Heart right ventricle (tissue), 16 donors: ENCODE data around the gene LRRC23. TPM values are rescaled to one million over a fixed set of nuclear protein-coding genes. Genes with fewer than 3 reads are reported as not detected.

ENCODE experiments used
- ATAC-seq, 8 donors: fragments of 200-7000 bp; cut with Tn5 transposase; one replicate each; pipeline ENCODE4 v1.9.1; 2020; ENCODE audit warnings: mild to moderate bottlenecking in 8 of 8, moderate library complexity in 8 of 8, moderate number of reproducible peaks in 1 of 8
- DNase-seq, 2 donors: peaks; one replicate each; pipeline ENCODE4 v3.0.0-alpha.2; 2020
- H3K27ac ChIP-seq, 10 donors: fragments of 200-600 bp; sonication (generic) in 2 of 10; one replicate each; pipeline versions ENCODE4 v1.5.0 to v1.8.0; 2020 to 2022; ENCODE audit warnings: mild to moderate bottlenecking in 3 of 10
- H3K27me3 ChIP-seq, 7 donors: fragments of 200-600 bp; one replicate each; pipeline ENCODE4 v1.8.0; 2021 to 2022; ENCODE audit warnings: mild to moderate bottlenecking in 2 of 7
- H3K36me3 ChIP-seq, 9 donors: fragments of 200-600 bp; sonication (generic) in 1 of 9; one replicate each; pipeline versions ENCODE4 v1.5.0 to v1.8.0; 2020 to 2022; ENCODE audit warnings: mild to moderate bottlenecking in 2 of 9
- H3K4me1 ChIP-seq, 9 donors: fragments of 200-600 bp; sonication (generic) in 1 of 9; one replicate each; pipeline versions ENCODE4 v1.5.0 to v1.8.0; 2020 to 2022; ENCODE audit warnings: mild to moderate bottlenecking in 4 of 9
- H3K4me3 ChIP-seq, 10 donors: fragments of 200-600 bp; sonication (generic) in 2 of 10; one replicate each; pipeline versions ENCODE4 v1.5.0 to v1.8.0; 2020 to 2022; ENCODE audit warnings: mild to moderate bottlenecking in 7 of 10, moderate library complexity in 2 of 10
- H3K9me3 ChIP-seq, 11 donors: fragments of 200-600 bp in 10 of 11; sonication (generic) in 2 of 11; one replicate each; pipeline versions ENCODE4 v1.5.0 to v1.8.0; 2013 to 2022; ENCODE audit warnings: mild to moderate bottlenecking in 2 of 11, control low read depth in 1 of 11, moderate library complexity in 1 of 11
- CTCF ChIP-seq, 9 donors: fragments of 200-600 bp; sonication (generic) in 2 of 9; IDR thresholded peaks; one replicate each; pipeline versions ENCODE4 v1.5.0 to v1.8.0; 2021 to 2022; ENCODE audit warnings: antibody characterized with exemption in 9 of 9, mild to moderate bottlenecking in 5 of 9, moderate library complexity in 1 of 9
- WGBS, 2 donors: extraction: QIAGEN DNeasy Blood & Tissue Kit; methylation state at CpG; one replicate each; pipeline ENCODE4 v1.1.7; 2013; ENCODE audit warnings: inconsistent platforms in 1 of 2; 5-methylcytosine and 5-hydroxymethylcytosine counted together
- intact Hi-C, 10 donors: fragments of 100-400 bp; cut with DNase I; formaldehyde crosslinking; loops; one replicate each; pipeline versions ENCODE4 v1.11.1 to v1.14.2; 2022
- polyA plus RNA-seq, 2 donors: library from polyadenylated mRNA; stranded (reverse); fragments of 200-250 nt; gene quantifications; one replicate each; pipeline ENCODE4 v1.2.3, GENCODE V29; 2013
- total RNA-seq, 10 donors: library from RNA; stranded (reverse); fragmentation: NEBNext Ultra II Directional in 3 of 10; extraction: Animal tissue kit (Norgen Biotek cat#: 25700) in 3 of 10; gene quantifications; one replicate each; pipeline versions ENCODE4 v1.2.1 to v1.2.4, GENCODE V29; 2021 to 2023
- donor health status: Arrhythmogenic right ventricular cardiomyopathy.
- donor health status: ischemic (EF 13 %, LVEDD 7.1; RV severe dilation, severe dysfunction).
- donor health status: healthy with polysubstance abuse.
- donor health status: DM: no; HTN: yes; CAD: no.
- donor health status: DM: no; HTN: no; CAD: no.
- donor health status: ischemic (EF 25% LVEDD 6.9; RV normal size, moderate dysfunction).
- donor health status: ischemic (EF 25% LVEDD 5.7; RV mildly dilated, moderate dysfunction).
- donor health status: healthy.
- donor health status: DM: yes; HTN: yes; CAD: no.
- donor health status: Ischemic cardiomyopathy.
- donor health status: ischemic (EF 35%, LVEDD 5.7; RV mildly dilated, moderate dysfunction).
- donor health status: nonischemic (EF 11% LVEDD 7.7; RV severe dilation, severe dysfunction).
- donor health status: DM: yes; HTN: yes; CAD: no.
- donor health status: PGD.
- donor health status: ischemic (EF 29% LVEDD 5.4; RV normal size, mild dysfunction).
- donor health status: nonischemic (EF 23%, LVEDD 6.1; RV moderate dilation, normal function).

The LRRC23 gene
- total and polyA plus RNA-seq, 12 donors: 6.5 to 16.6 (median 11.9) TPM

- DNase-seq (no peak), ATAC-seq (no peak)
- intact Hi-C loops: no loop called here
- peaks cover 0 to 34% (median 0%) of the 10 kb centered on the region in 9 donors for H3K36me3 ChIP-seq
- H3K4me3 ChIP-seq: no peak overlapping the region
- no peak for TF ChIP-seq CTCF (IDR thresholded peaks at IDR 0.05)
- peaks cover 0 to 31% (median 0%) of the 10 kb centered on the region in 7 donors for H3K27me3 ChIP-seq
- H3K27ac ChIP-seq: no peak overlapping the region
- WGBS, 2 donors: 80 to 81% methylated on average over 14 of the region's 14 CpGs
- H3K9me3 ChIP-seq: no peaks in the 10 kb centered on the region
- H3K4me1 ChIP-seq: peaks cover 0 to 26% (median 16%) of the 10 kb centered on the region in 9 donors
Measured at GRCh38 chr12:6917491-6918231, 13.0 kb downstream of the LRRC23 start.

DNA sequence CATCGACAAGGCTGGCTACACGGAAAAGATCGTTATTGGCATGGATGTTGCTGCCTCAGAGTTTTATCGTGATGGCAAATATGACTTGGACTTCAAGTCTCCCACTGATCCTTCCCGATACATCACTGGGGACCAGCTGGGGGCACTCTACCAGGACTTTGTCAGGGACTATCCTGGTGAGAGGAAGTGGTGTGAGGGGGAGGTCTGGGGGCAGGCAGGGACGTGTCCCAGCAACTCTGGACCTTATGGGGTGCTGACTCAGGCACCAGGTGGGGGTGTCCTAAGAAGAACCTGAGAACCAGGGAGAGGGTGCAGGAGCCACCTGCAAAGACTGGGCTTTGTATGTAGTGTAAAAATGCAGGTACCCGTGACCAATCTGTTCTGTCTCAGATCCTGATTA lies 15.0 kb downstream of the LRRC23 start:
- no peak overlapping the region for H3K4me3 ChIP-seq
- no peak for ATAC-seq
- 69 to 73% methylated on average over 7 of the region's 7 CpGs for WGBS, 2 donors
- peaks cover 0 to 37% (median 0%) of the 10 kb centered on the region in 9 donors for H3K36me3 ChIP-seq
- DNase-seq: no peak
- H3K27ac ChIP-seq: no peak overlapping the region
- intact Hi-C loops: no loop called here
- peaks cover 0 to 14% (median 0%) of the 10 kb centered on the region in 7 donors for H3K27me3 ChIP-seq
- H3K4me1 ChIP-seq: peaks cover 2 to 32% (median 17%) of the 10 kb centered on the region in 9 donors
- no peak for TF ChIP-seq CTCF (IDR thresholded peaks at IDR 0.05)
- H3K9me3 ChIP-seq: no peaks in the 10 kb centered on the region

GRCh38 chr12:6921539-6921938 lies 16.9 kb downstream of the LRRC23 start:
- H3K27ac ChIP-seq: no peak overlapping the region
- peaks cover 0 to under 1% (median 0%) of the 10 kb centered on the region in 7 donors for H3K27me3 ChIP-seq
- H3K4me1 ChIP-seq: peaks cover 9 to 41% (median 28%) of the 10 kb centered on the region in 9 donors
- no peak overlapping the region for H3K4me3 ChIP-seq
- TF ChIP-seq CTCF (IDR thresholded peaks at IDR 0.05): no peak
- WGBS, 2 donors: 86 to 91% methylated on average over 7 of the region's 7 CpGs
- ATAC-seq: no peak
- H3K9me3 ChIP-seq: no peaks in the 10 kb centered on the region
- DNase-seq: no peak
- peaks cover 0 to 35% (median 0%) of the 10 kb centered on the region in 9 donors for H3K36me3 ChIP-seq
- intact Hi-C loops: loop anchor here in 2 of 10 donors (5.0 kb wide), 2 partner anchors 41 to 171 kb away; partner anchors contain the start of gene C1R (in 1 of the 2)

GRCh38 chr12:6921996-6922946 lies 17.6 kb downstream of the LRRC23 start:
- no peak for DNase-seq

More at GRCh38 chr12:6921996-6922946, 17.6 kb downstream of the LRRC23 start:
- Histone ChIP-seq H3K36me3 (peaks cover 0 to 33% (median 0%) of the 10 kb centered on the region in 9 donors), H3K9me3 (no peaks in the 10 kb centered on the region), H3K4me3 (no peak overlapping the region), H3K27me3 (peaks cover 0 to 5% (median 0%) of the 10 kb centered on the region in 7 donors), H3K27ac (peak overlapping the region in 1 of 10 donors; percentile 31), H3K4me1 (peaks cover 17 to 48% (median 35%) of the 10 kb centered on the region in 9 donors)
- 87 to 90% methylated on average over 9 of the region's 9 CpGs for WGBS, 2 donors
- no peak for TF ChIP-seq CTCF (IDR thresholded peaks at IDR 0.05)
- ATAC-seq: no peak
- intact Hi-C loops: loop anchor here in 2 of 10 donors (5.0 kb wide), 2 partner anchors 40 to 170 kb away; partner anchors contain the start of gene C1R (in 1 of the 2)
